ENCODE results near the gene LRP2.

DNA sequence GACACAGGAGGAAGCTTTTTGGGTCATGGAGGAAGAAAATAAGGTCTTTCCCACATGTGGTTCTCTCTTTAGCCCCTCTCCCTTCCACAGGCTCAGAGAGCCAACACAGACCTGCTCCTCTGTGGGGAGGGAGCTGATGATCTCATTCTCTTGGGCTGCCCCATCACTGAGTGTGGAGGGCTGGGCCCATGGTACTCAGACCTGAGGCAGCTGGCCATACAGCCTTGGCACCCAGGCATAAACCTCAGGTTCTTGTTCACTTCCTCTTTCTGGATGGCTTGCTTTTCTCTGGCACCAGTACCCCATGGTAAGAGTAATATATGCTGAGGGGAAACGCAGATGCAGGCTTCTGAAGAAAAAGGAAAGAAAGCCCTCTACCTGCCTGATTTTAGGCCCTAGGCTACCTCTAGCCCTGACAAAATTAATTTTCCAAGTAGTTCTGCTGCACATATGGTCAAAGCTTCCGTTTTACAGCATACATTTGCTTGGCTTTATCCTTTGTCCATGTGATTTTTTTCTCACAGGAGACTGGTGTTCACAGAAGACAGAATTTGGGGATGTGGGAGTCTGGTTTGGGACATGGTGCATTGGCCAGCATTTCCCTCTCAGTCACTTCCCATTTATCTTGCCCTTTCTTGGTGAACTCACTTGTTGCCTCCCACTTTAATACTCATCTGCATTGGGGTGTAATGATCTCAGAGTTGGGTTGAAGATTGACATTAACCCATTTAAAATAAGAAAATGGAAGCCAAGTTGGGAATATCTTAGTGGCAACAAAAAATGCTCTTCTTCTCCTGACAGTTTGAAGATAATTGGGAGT, 281.9 kb downstream of the LRP2 start:
- TF ChIP-seq CTCF (IDR thresholded peaks at IDR 0.05; ENCODE audit: low read depth, low read length) (no peak), POLR2A (IDR thresholded peaks at IDR 0.05; ENCODE audit: extremely low read depth, insufficient read length) (no peak)
- TF ChIP-seq, protein P1, sequence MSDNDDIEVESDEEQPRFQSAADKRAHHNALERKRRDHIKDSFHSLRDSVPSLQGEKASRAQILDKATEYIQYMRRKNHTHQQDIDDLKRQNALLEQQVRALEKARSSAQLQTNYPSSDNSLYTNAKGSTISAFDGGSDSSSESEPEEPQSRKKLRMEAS (IDR thresholded peaks at IDR 0.05; ENCODE audit: low read depth, low read length) = peak; percentile 8; the same call in 1 of the 2 replicates

All from NB4 (cell line).